Renal cortical epithelial cell (primary cell): ENCODE measurements around the gene COL10A1. TPM values are rescaled to one million over a fixed set of nuclear protein-coding genes. Genes with fewer than 3 reads are reported as not detected.

Experiments used
- DNase-seq: peaks from one replicate; pipeline ENCODE4 v3.0.0-alpha.2; 2011; ENCODE audit warnings: low read depth
- total RNA-seq: library from RNA; depleted of rRNA; stranded (reverse); fragments of >200 nt; gene quantifications from 2 replicates; pipeline ENCODE4 v1.2.3, GENCODE V29; 2014

The COL10A1 gene
- total RNA-seq, 1 donor from 2014 or later, result not detected

DNA sequence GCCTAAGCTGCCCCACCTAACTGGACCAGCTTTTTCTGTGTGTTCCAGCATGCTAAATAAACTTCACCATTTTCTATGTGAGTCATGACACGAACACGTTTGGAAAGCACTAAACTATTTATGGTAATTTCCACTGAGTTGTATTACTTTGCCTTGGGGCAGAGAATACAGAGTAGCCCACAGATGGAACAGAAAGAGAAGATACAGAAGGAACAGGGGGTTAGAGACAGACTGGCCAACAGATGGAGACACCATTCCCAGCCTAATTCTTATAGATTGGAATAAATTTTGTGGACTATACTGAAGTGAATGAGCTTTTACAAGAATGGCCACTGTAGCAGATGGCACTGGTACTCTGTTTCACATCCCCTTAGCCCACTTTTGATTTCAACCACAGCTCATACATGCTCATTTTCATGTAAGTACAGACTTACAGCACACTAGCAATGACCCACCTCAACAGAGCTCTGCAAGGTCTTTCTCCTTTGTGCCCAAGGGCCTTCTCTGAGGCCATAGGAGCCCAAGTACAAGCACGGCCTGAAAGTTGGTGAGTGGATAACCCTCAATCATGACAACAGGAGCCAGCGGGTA lies 38.4 kb downstream of the COL10A1 start:
- peak; percentile 87 for DNase-seq

GRCh38 chr6:116084284-116084683 lies 41.6 kb downstream of the COL10A1 start:
- DNase-seq, result no peak

DNA sequence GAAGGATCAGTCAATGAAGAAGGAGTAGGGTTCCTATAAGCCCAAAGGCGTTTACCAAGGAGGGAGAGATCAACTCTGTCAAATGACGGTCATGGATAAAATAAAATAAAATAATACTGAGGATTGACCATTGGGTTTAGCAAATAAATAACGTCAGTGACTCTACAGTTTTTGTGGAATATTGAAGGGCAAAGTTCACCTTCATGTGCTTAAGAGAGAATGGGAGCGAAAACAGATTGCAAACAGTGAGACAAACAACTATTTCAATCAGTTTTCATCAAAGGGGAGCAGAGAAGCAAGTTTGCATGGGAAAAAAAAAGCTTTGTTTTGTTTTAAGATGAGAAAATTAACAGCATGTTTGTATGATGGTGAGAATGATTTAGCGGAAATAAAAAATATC lies 42.9 kb downstream of the COL10A1 start:
- no peak for DNase-seq

- DNase-seq, result no peak
Measured at GRCh38 chr6:116078945-116079344, 47.0 kb downstream of the COL10A1 start.

DNA sequence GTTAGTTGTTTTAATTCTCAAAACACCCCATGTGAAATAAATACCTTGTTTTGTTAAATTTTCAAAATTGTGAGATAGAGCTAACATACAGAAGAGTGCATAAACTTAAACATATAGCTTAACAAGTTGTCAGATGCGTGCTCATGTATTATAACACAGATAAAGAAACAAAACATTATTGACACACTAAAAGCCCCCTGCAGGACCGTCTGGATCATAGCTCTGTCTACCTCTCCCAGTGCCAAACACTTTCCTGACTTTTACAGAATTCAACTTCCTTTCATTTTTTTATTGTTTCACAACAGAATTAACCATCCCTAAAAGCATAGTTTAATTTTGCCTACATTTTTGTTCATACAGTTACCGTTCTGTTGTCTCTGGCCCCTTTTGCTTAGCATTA lies 47.4 kb downstream of the COL10A1 start:
- DNase-seq, result no peak

DNA sequence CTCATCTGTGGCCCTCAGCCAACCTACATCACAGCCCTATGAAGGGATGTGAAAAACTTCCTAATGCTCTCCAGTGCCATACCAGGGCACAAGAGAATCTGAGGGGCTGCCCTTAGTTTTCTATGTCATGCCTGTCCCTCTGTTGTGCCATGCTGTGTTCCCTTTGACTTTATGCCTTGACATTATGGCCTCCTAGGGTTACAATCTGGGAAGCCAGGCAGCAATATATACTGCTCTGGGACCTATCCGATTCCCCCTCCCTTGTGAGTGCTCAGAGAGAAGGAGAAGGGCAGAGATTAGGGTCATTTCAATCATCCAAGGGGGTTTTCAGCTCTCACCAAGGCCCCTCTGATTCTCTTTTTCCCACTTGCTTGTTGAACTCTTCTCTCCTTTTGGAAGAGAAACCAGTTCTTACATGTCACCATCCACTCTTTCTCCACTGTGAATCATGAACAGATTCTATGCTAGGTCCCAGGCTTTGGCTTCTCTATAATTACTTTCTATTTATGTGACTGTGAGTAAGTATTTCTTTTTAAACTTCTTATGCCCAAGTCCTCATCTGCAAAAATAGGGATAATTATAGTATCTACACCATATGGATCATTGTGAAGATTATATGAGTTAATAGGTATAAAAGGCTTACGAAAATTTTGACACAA lies 51.1 kb downstream of the COL10A1 start:
- no peak for DNase-seq

DNA sequence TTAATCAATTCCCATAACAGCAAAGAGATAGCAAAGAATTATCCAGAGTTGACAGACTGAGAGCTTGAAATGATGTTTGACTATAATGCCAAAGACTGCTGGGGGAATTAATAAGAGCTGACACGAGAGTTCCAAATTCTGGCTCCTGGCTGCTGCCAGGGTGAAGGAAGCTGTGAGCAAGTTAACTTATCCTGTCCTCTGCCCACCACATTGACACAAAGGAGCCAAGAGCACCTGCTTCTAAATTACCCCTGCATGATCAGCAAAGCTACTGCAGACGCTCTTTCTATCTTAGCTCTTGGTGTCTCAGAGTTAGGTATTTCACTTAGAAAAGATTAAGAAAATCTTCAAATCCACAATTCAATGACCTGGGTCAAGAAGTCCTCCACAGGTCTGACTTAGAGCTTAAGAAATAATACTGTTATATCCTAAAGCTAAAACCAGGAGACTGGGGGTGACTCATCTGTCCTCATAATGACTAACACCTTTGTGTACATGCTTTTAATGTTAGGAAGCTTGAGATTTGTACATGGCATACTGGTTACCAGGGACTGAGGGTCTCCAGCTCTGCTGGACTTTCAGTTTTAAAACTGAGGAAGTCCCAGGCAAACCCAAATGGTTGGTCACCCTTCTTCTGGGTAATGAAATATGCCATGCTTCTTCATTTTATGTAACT lies 52.0 kb downstream of the COL10A1 start:
- DNase-seq, result peak; percentile 93

DNA sequence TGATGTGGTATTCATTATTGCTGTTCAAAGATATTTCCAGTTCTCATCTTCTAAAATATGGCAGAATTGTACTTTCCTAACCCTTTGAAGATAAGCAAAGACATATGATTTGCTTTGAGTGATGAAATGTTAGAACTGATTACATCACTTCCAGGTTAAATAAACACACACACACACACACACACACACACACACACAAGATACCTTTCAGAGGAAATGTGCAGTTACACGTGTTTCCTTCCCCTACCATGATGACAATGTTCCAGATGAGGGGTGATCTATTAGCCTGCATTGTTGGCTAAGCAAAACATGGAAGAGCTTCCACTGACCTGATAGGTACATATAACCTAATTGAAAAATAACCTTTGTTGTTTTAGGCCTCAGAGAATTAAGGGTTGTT lies 53.6 kb downstream of the COL10A1 start:
- DNase-seq, result no peak

- no peak for DNase-seq
Measured at GRCh38 chr6:116070616-116071389, 55.1 kb downstream of the COL10A1 start.

GRCh38 chr6:116070101-116070500 lies 55.8 kb downstream of the COL10A1 start:
- no peak for DNase-seq

Other genes starting within 250 kb of the COL10A1 start
- gene FRK, start 65.2 kb downstream of the COL10A1 start, total RNA-seq, result 21.7 and 44.4 TPM in 2 replicates
- 8.3 and 12.3 TPM in 2 replicates for gene NT5DC1, start 25.3 kb downstream of the COL10A1 start, total RNA-seq
- gene TSPYL4, start 127.9 kb upstream of the COL10A1 start, total RNA-seq, result 3.3 and 11.8 TPM in 2 replicates
- gene TSPYL1, start 153.8 kb upstream of the COL10A1 start, total RNA-seq, result 102 and 115 TPM in 2 replicates
- gene DSE, start 244.8 kb upstream of the COL10A1 start, total RNA-seq, result 149 and 161 TPM in 2 replicates